Loucy (cell line): ENCODE results near the gene HELZ.

Experiments used
- CTCF ChIP-seq: fragments of 200-600 bp; sonication (generic); conservative IDR thresholded peaks from 2 replicates; pipeline ENCODE4 v1.5.1; 2014; ENCODE audit warnings: mild to moderate bottlenecking, antibody characterized with exemption, low read length
- EZH2phosphoT487 ChIP-seq: fragments of 200-600 bp; IDR thresholded peaks from 2 replicates; pipeline ENCODE4 v1.6.1; 2018; ENCODE audit warnings: antibody characterized with exemption, mild to moderate bottlenecking, moderate library complexity, borderline replicate concordance

DNA sequence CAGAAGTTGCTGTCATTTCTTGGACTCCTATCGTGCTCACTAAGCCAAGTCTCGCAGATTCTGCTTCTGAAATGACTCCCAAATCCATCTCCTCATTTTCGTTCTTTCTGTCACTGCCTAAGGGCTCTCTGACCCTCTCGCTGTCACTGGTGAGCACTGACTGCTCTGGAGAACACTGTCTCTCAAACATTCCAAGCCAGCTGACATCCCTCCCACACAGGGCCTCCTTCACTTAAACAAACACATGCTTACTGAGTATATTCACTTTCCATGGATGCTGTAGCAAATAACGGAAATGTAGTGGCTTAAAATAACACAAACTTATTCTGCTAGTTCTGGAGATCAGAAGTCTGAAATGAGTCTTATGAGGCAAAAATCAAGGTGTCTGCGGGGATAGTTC, 181.9 kb downstream of the HELZ start:
- TF ChIP-seq CTCF, result no peak
- TF ChIP-seq EZH2phosphoT487, result no peak
